ENCODE results near the gene CACNA1B. TPM values are rescaled to one million over a fixed set of nuclear protein-coding genes. Genes with fewer than 3 reads are reported as not detected.
"Not testable (repeated sequence)": the region's sequence is repeated elsewhere in the genome, so short reads cannot be mapped to it uniquely, and the experiment has no call there.

CACNA1B gene
- total RNA-seq, 1 experiment from 2014 or later = not detected

GRCh38 chr9:138111607-138112006, 234.0 kb downstream of the CACNA1B start:
- Mint-ChIP-seq H3K4me1 (ENCODE audit: low read depth, unreplicated experiment) (no peaks in the 10 kb centered on the region), H3K9me3 (ENCODE audit: low read depth, unreplicated experiment) (peaks cover 3% of the 10 kb centered on the region), H3K27ac (ENCODE audit: unreplicated experiment) (no peak overlapping the region), H3K36me3 (ENCODE audit: insufficient read depth, unreplicated experiment) (peaks cover 7% of the 10 kb centered on the region), H3K27me3 (ENCODE audit: unreplicated experiment) (peaks cover 48% of the 10 kb centered on the region), H3K4me3 (ENCODE audit: low read depth, unreplicated experiment) (no peak overlapping the region)
- DNase-seq = no peak
- CTCF ChIA-PET = no interaction called here
- TF ChIP-seq CTCF (IDR thresholded peaks at IDR 0.05; ENCODE audit: unreplicated experiment) = no peak
- intact Hi-C loops (cut with micrococcal nuclease; ENCODE audit: unreplicated experiment) = no loop called here
- BruUV-seq (replicated peaks) = no TSS peak

- DNase-seq = no peak
- TF ChIP-seq CTCF (IDR thresholded peaks at IDR 0.05; ENCODE audit: unreplicated experiment) = no peak
- Mint-ChIP-seq H3K9me3 (ENCODE audit: low read depth, unreplicated experiment) (no peaks in the 10 kb centered on the region), H3K27me3 (ENCODE audit: unreplicated experiment) (peaks cover 54% of the 10 kb centered on the region), H3K27ac (ENCODE audit: unreplicated experiment) (no peak overlapping the region), H3K4me1 (ENCODE audit: low read depth, unreplicated experiment) (no peaks in the 10 kb centered on the region), H3K4me3 (ENCODE audit: low read depth, unreplicated experiment) (no peak overlapping the region), H3K36me3 (ENCODE audit: insufficient read depth, unreplicated experiment) (peaks cover 7% of the 10 kb centered on the region)
- intact Hi-C loops (cut with micrococcal nuclease; ENCODE audit: unreplicated experiment) = no loop called here
- CTCF ChIA-PET = no interaction called here
- BruUV-seq (replicated peaks) = no TSS peak
Measured at GRCh38 chr9:138112090-138112748, 234.6 kb downstream of the CACNA1B start.

GRCh38 chr9:138112791-138113600, 235.4 kb downstream of the CACNA1B start:
- Mint-ChIP-seq H3K27me3 (ENCODE audit: unreplicated experiment) (peaks cover 62% of the 10 kb centered on the region), H3K27ac (ENCODE audit: unreplicated experiment) (no peak overlapping the region), H3K9me3 (ENCODE audit: low read depth, unreplicated experiment) (no peaks in the 10 kb centered on the region), H3K36me3 (ENCODE audit: insufficient read depth, unreplicated experiment) (peaks cover 7% of the 10 kb centered on the region), H3K4me3 (ENCODE audit: low read depth, unreplicated experiment) (no peak overlapping the region), H3K4me1 (ENCODE audit: low read depth, unreplicated experiment) (no peaks in the 10 kb centered on the region)
- DNase-seq = no peak
- intact Hi-C loops (cut with micrococcal nuclease; ENCODE audit: unreplicated experiment) = no loop called here
- CTCF ChIA-PET = no interaction called here
- no peak for TF ChIP-seq CTCF (IDR thresholded peaks at IDR 0.05; ENCODE audit: unreplicated experiment)
- no TSS peak for BruUV-seq (replicated peaks)

GRCh38 chr9:138113701-138114325, 236.2 kb downstream of the CACNA1B start:
- H3K4me1 Mint-ChIP-seq (ENCODE audit: low read depth, unreplicated experiment); BruUV-seq (replicated peaks); H3K27ac Mint-ChIP-seq (ENCODE audit: unreplicated experiment); CTCF ChIA-PET; H3K4me3 Mint-ChIP-seq (ENCODE audit: low read depth, unreplicated experiment); H3K36me3 Mint-ChIP-seq (ENCODE audit: insufficient read depth, unreplicated experiment); intact Hi-C loops (cut with micrococcal nuclease; ENCODE audit: unreplicated experiment); H3K9me3 Mint-ChIP-seq (ENCODE audit: low read depth, unreplicated experiment); DNase-seq: not testable (repeated sequence)
- H3K27me3 Mint-ChIP-seq (ENCODE audit: unreplicated experiment) = peaks cover 62% of the 10 kb centered on the region
